GM23248 (cell line): ENCODE results near the gene DYRK1A. TPM values are rescaled to one million over a fixed set of nuclear protein-coding genes. Genes with fewer than 3 reads are reported as not detected.

Experiments
- DNase-seq: peaks from one replicate; pipeline ENCODE4 v3.0.0-alpha.2; 2015
- H2AFZ ChIP-seq: fragments of 200-600 bp; sonication (generic); 2 replicates; pipeline ENCODE4 v1.6.1; 2016; ENCODE audit warnings: antibody characterized with exemption
- H3F3A ChIP-seq: fragments of 200-600 bp; sonication (generic); 2 replicates; pipeline ENCODE4 v1.6.1; 2016; ENCODE audit warnings: mild to moderate bottlenecking, antibody characterized with exemption, mixed run types; ENCODE audit not compliant: insufficient read depth
- H3K27ac ChIP-seq: fragments of 200-600 bp; sonication (generic); 2 replicates; pipeline ENCODE4 v1.5.1; 2016; ENCODE audit warnings: mild to moderate bottlenecking
- H3K27me3 ChIP-seq: fragments of 200-600 bp; sonication (generic); replicated peaks from 2 replicates; pipeline ENCODE4 v1.6.1; 2016; ENCODE audit warnings: mild to moderate bottlenecking; ENCODE audit not compliant: insufficient read depth
- H3K36me3 ChIP-seq: fragments of 200-600 bp; sonication (generic); 2 replicates; pipeline ENCODE4 v1.6.1; 2016; ENCODE audit warnings: low read depth, mild to moderate bottlenecking
- H3K4me1 ChIP-seq: fragments of 200-600 bp; sonication (generic); 2 replicates; pipeline ENCODE4 v1.6.1; 2016; ENCODE audit warnings: mild to moderate bottlenecking; ENCODE audit not compliant: insufficient read depth
- H3K4me2 ChIP-seq: fragments of 200-600 bp; sonication (generic); one replicate; pipeline ENCODE4 v1.6.1; 2016; ENCODE audit warnings: mild to moderate bottlenecking; ENCODE audit not compliant: unreplicated experiment
- H3K4me3 ChIP-seq: fragments of 200-600 bp; sonication (generic); 2 replicates; pipeline ENCODE4 v1.5.1; 2016; ENCODE audit warnings: mild to moderate bottlenecking
- H3K79me2 ChIP-seq: fragments of 200-600 bp; sonication (generic); 2 replicates; pipeline ENCODE4 v1.6.1; 2016; ENCODE audit warnings: mild to moderate bottlenecking; ENCODE audit not compliant: insufficient read depth
- H3K9ac ChIP-seq: fragments of 200-600 bp; sonication (generic); 2 replicates; pipeline ENCODE4 v1.6.1; 2016; ENCODE audit warnings: mild to moderate bottlenecking
- H3K9me2 ChIP-seq: fragments of 200-600 bp; sonication (generic); 2 replicates; pipeline ENCODE4 v1.6.1; 2016; ENCODE audit warnings: mixed run types, mild to moderate bottlenecking, moderate library complexity; ENCODE audit not compliant: insufficient read depth
- H3K9me3 ChIP-seq: fragments of 200-600 bp; sonication (generic); one replicate; pipeline ENCODE4 v1.6.1; 2017; ENCODE audit warnings: low read depth
- H4K20me1 ChIP-seq: fragments of 200-600 bp; sonication (generic); 2 replicates; pipeline ENCODE4 v1.6.0; 2016; ENCODE audit not compliant: insufficient read depth
- EZH2 ChIP-seq: fragments of 200-600 bp; sonication (generic); IDR thresholded peaks from 2 replicates; pipeline ENCODE4 v1.6.1; 2018; ENCODE audit warnings: antibody characterized with exemption, mild to moderate bottlenecking; ENCODE audit not compliant: insufficient read depth, poor library complexity, severe bottlenecking
- EZH2phosphoT487 ChIP-seq: fragments of 200-600 bp; sonication (generic); IDR thresholded peaks from 2 replicates; pipeline ENCODE4 v1.6.1; 2018; ENCODE audit warnings: antibody characterized with exemption, moderate library complexity, mild to moderate bottlenecking, low read depth; ENCODE audit not compliant: insufficient read depth
- WGBS, 2 experiments: methylation state at CpG; one replicate each; pipeline ENCODE4 v1.1.6; 2015 to 2017; ENCODE audit warnings: low lambda C conversion rate in 2 of 2, low coverage in 1 of 2; ENCODE audit errors: missing lambda C conversion rate in 2 of 2; 5-methylcytosine and 5-hydroxymethylcytosine counted together
- in situ Hi-C: fragments of 300-500 bp; cut with MboI; formaldehyde crosslinking; loops from 2 replicates; pipeline ENCODE4 v1.15.0; 2020
- polyA plus RNA-seq: library from polyadenylated mRNA; unstranded; fragments of >200 nt; fragmentation: Nextera tagmentation; extraction: Ambion mirVana; gene quantifications from 2 replicates; pipeline ENCODE4 v1.2.1, GENCODE V29; 2016
- total RNA-seq: library from RNA; depleted of rRNA; stranded (reverse); fragments of >200 nt; shearing (Covaris generic); gene quantifications from 2 replicates; pipeline ENCODE4 v1.2.3, GENCODE V29; 2014

The DYRK1A gene
- total and polyA plus RNA-seq, 2 experiments from 2014 or later: 2.5 to 41.3 TPM

DNA sequence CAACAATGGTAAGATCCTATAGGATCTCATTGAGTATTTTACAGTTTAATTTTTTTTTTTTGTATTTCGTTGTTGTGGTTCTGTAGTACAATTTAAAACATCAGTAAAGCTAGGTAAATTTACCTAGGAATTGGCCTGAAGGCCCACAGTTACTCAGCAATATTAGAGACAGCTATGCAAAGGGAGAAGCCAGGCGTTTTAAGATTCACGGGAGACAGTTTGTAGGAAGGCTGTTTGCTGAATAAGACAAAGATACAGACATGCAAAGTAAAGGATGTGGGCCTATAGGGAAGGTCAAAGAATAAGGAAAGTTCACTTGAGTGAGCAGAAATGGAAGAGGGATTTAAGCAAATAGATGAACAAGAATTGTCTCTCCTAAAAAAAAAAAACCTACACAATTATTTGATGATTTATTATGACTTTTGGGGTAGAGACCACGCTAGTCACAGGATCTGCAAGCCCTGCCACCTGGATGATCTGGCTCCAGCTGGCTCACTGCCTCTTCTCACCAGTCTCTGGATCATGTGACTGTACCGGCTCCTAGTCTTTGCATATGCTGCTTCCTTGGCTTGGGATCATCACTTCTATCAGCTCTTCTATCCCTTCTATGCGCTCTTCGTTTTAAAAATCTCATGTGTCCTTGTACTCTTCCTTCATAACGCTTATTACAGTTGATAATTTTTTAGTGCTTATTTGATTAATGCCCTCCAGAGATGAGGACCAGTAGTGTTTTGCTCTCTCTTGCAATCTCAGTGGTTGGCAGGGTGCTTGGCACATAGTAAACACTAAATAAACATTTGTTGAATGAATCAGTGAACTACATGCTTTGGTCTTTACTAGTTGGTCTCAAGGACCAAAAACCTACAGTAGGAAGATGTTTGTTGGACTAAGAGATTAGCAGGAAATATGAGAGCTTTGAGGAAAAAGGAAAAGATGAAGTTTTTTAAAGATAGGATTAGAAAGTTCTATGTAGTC, 14.1 kb downstream of the DYRK1A start:
- no peak overlapping the region for H3K4me2 ChIP-seq
- in situ Hi-C loops: no loop called here
- H4K20me1 ChIP-seq: peaks cover 31% of the 10 kb centered on the region
- H3K27ac ChIP-seq: no peak overlapping the region
- peaks cover 17% of the 10 kb centered on the region; the same call in 1 of the 2 replicates for H3F3A ChIP-seq
- WGBS, 2 experiments: 82 to 90% methylated on average over 8 of the region's 8 CpGs
- TF ChIP-seq EZH2 (no peak), EZH2phosphoT487 (no peak)
- H3K4me1 ChIP-seq: peaks cover 3% of the 10 kb centered on the region; the same call in 1 of the 2 replicates
- H2AFZ ChIP-seq: no peak overlapping the region
- no peak overlapping the region for H3K4me3 ChIP-seq
- H3K9me2 ChIP-seq: no peaks in the 10 kb centered on the region
- peaks cover 100% of the 10 kb centered on the region for H3K79me2 ChIP-seq
- H3K27me3 ChIP-seq: no peaks in the 10 kb centered on the region
- H3K9me3 ChIP-seq: no peaks in the 10 kb centered on the region
- H3K36me3 ChIP-seq: peaks cover 4% of the 10 kb centered on the region; the same call in 1 of the 2 replicates
- H3K9ac ChIP-seq: no peak overlapping the region
- DNase-seq: no peak

DNA sequence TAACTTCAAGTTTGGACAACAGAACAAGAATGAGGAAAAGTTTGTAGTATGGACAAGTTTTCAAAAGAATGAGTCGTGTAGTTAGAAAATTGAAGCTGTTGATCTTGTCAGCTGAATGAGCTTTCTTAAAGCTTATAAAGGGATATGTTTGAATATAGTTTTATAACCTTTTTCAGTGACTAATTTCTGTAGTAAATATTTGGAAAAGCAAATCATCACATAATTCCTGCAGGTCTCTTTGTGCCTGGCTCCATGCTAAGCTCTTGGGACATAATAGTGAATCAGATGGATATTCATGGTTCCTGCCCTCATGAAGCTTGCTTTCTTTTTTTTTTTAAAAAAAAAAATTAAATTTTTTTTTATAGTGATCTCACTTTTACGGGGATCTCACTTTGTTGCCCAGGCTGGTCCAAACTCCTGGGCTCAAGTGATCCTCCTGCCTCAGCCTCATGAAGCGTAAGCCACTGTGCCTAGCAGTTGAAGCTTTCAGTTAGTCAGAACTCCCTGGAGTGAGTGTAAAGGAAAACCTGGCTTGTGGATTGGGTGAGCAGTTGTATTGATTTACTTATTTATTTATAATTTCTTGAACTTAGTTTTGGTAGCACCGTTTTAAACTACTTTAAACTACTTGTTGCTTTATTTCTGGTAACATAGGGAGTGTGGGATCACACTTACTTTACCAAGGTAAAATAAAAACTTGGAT, 15.5 kb downstream of the DYRK1A start:
- DNase-seq: no peak
- peaks cover 100% of the 10 kb centered on the region for H3K79me2 ChIP-seq
- no peaks in the 10 kb centered on the region for H3K27me3 ChIP-seq
- no peak overlapping the region for H2AFZ ChIP-seq
- in situ Hi-C loops: no loop called here
- H3K4me2 ChIP-seq: no peak overlapping the region
- H4K20me1 ChIP-seq: peaks cover 34% of the 10 kb centered on the region
- H3K4me1 ChIP-seq: no peaks in the 10 kb centered on the region
- H3K9ac ChIP-seq: no peak overlapping the region
- H3K9me2 ChIP-seq: no peaks in the 10 kb centered on the region
- no peaks in the 10 kb centered on the region for H3K9me3 ChIP-seq
- TF ChIP-seq EZH2 (no peak), EZH2phosphoT487 (no peak)
- WGBS, 2 experiments: 73 to 78% methylated on average over 4 of the region's 4 CpGs
- no peak overlapping the region for H3K27ac ChIP-seq
- peaks cover 4% of the 10 kb centered on the region; the same call in 1 of the 2 replicates for H3K36me3 ChIP-seq
- H3K4me3 ChIP-seq: no peak overlapping the region
- peaks cover 17% of the 10 kb centered on the region; the same call in 1 of the 2 replicates for H3F3A ChIP-seq

DNA sequence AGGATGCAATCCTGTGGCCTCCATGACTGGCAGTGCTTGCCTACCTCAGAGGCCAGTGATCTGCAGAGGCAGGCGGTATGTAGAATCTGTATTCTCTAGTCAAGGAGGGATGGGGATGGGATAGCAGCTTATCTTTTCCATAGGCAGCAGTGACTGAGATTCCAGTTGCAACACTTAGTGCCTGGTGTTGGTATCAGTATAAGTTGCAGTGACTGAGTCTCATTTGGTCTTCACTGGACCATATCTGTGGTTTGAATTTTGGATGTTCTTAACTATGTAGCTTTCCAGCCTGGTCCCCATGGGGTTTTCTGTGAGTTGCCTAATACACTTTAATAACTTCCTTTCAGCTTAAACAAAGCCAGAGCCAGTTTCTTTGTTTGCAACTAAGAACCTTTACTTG, 16.5 kb downstream of the DYRK1A start:
- H3K9me3 ChIP-seq: no peaks in the 10 kb centered on the region
- no peaks in the 10 kb centered on the region for H3K9me2 ChIP-seq
- H3K4me3 ChIP-seq: no peak overlapping the region
- peaks cover 100% of the 10 kb centered on the region for H3K79me2 ChIP-seq
- H3K36me3 ChIP-seq: peaks cover 4% of the 10 kb centered on the region; the same call in 1 of the 2 replicates
- H3K4me1 ChIP-seq: no peaks in the 10 kb centered on the region
- peaks cover 34% of the 10 kb centered on the region for H4K20me1 ChIP-seq
- H3K9ac ChIP-seq: no peak overlapping the region
- peaks cover 17% of the 10 kb centered on the region; the same call in 1 of the 2 replicates for H3F3A ChIP-seq
- WGBS, 2 experiments: 94 to 95% methylated on average over 1 of the region's 1 CpG
- H3K27ac ChIP-seq: no peak overlapping the region
- H3K27me3 ChIP-seq: no peaks in the 10 kb centered on the region
- in situ Hi-C loops: no loop called here
- no peak for TF ChIP-seq EZH2
- TF ChIP-seq EZH2phosphoT487: no peak
- H3K4me2 ChIP-seq: no peak overlapping the region
- DNase-seq: no peak
- no peak overlapping the region for H2AFZ ChIP-seq

- Histone ChIP-seq H3K9me2 (no peaks in the 10 kb centered on the region), H3K27me3 (no peaks in the 10 kb centered on the region), H3K27ac (no peak overlapping the region), H3K4me1 (no peaks in the 10 kb centered on the region), H2AFZ (no peak overlapping the region), H4K20me1 (peaks cover 29% of the 10 kb centered on the region), H3K4me3 (no peak overlapping the region), H3F3A (peaks cover 17% of the 10 kb centered on the region; the same call in 1 of the 2 replicates), H3K4me2 (no peak overlapping the region), H3K79me2 (peaks cover 100% of the 10 kb centered on the region), H3K9ac (no peak overlapping the region), H3K36me3 (peaks cover 4% of the 10 kb centered on the region; the same call in 1 of the 2 replicates), H3K9me3 (no peaks in the 10 kb centered on the region)
- in situ Hi-C loops: no loop called here
- 47 to 65% methylated on average over 1 of the region's 1 CpG for WGBS, 2 experiments
- no peak for DNase-seq
- no peak for TF ChIP-seq EZH2
- TF ChIP-seq EZH2phosphoT487: no peak
Measured at GRCh38 chr21:37383784-37384311, 17.3 kb downstream of the DYRK1A start.
